WI38 (cell line): ENCODE measurements around the gene RSPH9.
A peak's percentile ranks its signal among the peaks of the same experiment; 100 is the strongest.
"Not testable (repeated sequence)": the region's sequence is repeated elsewhere in the genome, so short reads cannot be mapped to it uniquely, and the experiment has no call there.

Experiments
- H3K4me3 ChIP-seq: 2 replicates; pipeline ENCODE4 v1.5.1; 2011; ENCODE audit warnings: low read depth, mild to moderate bottlenecking, control low read depth, low read length
- CTCF ChIP-seq: IDR thresholded peaks from 2 replicates; pipeline ENCODE4 v1.5.1; 2012; ENCODE audit warnings: low read depth, mild to moderate bottlenecking, control low read depth, low read length

Gene RSPH9

GRCh38 chr6:43629505-43630300, 15.1 kb upstream of the RSPH9 start:
- no peak for TF ChIP-seq CTCF
- H3K4me3 ChIP-seq: peak overlapping the region; percentile 77

DNA sequence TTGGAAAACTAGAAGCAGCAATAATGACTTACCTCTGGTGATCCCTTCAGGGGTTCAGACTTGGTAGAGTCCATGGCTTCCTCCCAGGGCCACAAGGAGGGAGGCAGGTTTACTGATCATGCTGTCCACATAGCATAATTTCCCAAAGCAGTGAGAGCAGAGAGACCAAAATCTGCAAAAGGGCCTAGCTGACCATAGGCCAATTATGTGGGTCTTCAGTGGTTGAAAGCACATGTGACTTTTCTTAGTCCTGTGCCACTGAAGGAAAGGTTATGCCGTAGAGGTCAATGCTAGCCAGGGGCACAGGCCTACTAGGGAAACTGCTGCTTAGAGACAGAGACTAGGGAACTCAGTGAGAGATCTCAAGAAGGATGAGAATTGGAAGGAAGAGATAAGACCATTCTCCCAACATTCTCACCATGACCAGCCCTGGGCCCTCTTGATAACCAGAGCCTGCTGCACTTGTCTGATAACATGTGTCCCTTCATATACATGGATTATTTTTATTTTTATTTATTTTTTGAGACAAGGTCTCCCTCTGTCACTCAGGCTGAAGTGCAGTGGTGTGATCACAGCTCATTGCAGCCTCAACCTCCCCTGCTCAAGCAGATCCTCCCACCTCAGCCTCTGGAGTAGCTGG, 13.7 kb upstream of the RSPH9 start:
- H3K4me3 ChIP-seq: no peak overlapping the region
- no peak for TF ChIP-seq CTCF

GRCh38 chr6:43633002-43633401, 11.8 kb upstream of the RSPH9 start:
- H3K4me3 ChIP-seq: not testable (repeated sequence)

DNA sequence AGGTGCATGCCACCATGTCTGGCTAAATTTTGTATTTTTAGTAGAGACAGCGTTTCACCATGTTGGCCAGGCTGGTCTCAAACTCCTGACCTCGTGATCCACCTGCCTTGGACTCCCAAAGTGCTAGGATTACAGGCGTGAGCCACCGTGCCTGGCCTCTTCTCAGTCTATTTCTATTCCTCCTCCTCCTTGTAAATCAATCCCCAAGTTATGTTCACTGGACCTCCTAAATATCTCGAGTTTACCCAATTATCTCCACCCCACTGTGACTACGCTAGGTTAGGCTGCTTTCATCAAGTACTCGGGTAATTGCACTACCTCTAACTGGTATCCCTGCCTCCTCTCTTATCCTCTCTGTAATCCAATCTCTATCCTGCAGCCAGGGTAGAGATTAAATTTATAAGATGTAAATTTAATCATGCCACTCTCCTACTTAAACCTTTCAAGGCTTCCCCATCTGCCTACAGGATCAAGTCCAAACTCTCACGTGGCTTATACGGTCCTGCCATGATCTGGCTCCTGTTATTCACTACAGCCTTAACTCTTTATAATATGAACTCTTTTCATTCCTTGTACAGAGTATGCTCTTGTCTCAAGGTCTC, 10.0 kb upstream of the RSPH9 start:
- TF ChIP-seq CTCF: no peak
- H3K4me3 ChIP-seq: no peak overlapping the region

- peak within 1 kb of the TSS; percentile 94 for H3K4me3 ChIP-seq
- no peak for TF ChIP-seq CTCF
These were observed 9.2 kb upstream of the RSPH9 start, which contains the start of gene MAD2L1BP for GRCh38 chr6:43635387-43636307. Gene MAD2L1BP, plus strand, starts transcription at chr6:43635840. Its CDS starts 36 bp downstream, at chr6:43635876.

- TF ChIP-seq CTCF: no peak
- H3K4me3 ChIP-seq: peak overlapping the region; percentile 94
These were observed 8.6 kb upstream of the RSPH9 start for GRCh38 chr6:43636308-43636659.
